ENCODE results near the gene A4GALT. TPM values are rescaled to one million over a fixed set of nuclear protein-coding genes. Genes with fewer than 3 reads are reported as not detected.

A4GALT gene
- total RNA-seq, 1 experiment from 2014 or later: 22.1 TPM

DNA sequence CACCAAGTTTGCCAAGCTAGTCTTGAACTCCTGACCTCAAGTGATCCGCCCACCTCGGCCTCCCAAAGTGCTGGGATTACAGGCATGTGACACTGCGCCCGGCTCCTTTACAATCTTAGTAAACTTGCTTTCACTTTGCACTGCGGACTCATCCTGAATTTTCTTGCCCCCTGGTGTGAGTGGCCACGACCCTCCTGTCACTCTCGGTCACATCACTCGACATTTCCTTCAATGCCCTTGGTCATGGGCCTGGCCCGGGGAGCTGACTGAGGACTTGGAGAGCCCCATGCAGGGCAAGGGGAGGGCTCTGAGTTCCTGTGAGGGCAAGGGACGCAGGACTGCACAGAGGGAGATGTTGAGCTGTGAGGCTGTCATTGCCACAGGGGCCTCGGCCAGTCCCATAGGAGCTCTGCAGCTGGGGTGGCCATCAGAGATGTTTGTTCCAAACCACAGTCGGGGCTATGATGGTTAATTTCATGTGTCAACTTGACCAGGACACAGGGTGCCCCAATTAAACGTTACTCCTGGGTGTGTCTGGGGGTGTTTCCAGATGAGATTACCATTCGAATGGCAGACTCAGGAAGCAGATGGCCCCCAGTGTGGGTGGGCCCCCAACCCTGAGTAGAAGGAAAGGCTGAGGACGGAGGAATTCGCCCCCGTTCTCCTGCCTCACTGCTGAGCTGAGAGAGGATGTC lies 21.2 kb downstream of the A4GALT start:
- Mint-ChIP-seq H3K4me1 (peaks cover 33% of the 10 kb centered on the region), H3K9me3 (no peaks in the 10 kb centered on the region), H3K27ac (peak overlapping the region; percentile 89), H3K36me3 (no peaks in the 10 kb centered on the region), H3K4me3 (no peak overlapping the region), H3K27me3 (ENCODE audit: low read depth) (no peaks in the 10 kb centered on the region; the same call in 1 of the 2 replicates)
- DNase-seq (ENCODE audit: low spot score) (no peak), ATAC-seq (peak; percentile 48)
- no peak for TF ChIP-seq ZNF416 (CRISPR knock-in tag; IDR thresholded peaks at IDR 0.05)
- TF ChIP-seq, protein P1, sequence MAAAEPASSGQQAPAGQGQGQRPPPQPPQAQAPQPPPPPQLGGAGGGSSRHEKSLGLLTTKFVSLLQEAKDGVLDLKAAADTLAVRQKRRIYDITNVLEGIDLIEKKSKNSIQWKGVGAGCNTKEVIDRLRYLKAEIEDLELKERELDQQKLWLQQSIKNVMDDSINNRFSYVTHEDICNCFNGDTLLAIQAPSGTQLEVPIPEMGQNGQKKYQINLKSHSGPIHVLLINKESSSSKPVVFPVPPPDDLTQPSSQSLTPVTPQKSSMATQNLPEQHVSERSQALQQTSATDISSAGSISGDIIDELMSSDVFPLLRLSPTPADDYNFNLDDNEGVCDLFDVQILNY (CRISPR knock-in tag; IDR thresholded peaks at IDR 0.05): no peak
- TF ChIP-seq, protein P2, sequence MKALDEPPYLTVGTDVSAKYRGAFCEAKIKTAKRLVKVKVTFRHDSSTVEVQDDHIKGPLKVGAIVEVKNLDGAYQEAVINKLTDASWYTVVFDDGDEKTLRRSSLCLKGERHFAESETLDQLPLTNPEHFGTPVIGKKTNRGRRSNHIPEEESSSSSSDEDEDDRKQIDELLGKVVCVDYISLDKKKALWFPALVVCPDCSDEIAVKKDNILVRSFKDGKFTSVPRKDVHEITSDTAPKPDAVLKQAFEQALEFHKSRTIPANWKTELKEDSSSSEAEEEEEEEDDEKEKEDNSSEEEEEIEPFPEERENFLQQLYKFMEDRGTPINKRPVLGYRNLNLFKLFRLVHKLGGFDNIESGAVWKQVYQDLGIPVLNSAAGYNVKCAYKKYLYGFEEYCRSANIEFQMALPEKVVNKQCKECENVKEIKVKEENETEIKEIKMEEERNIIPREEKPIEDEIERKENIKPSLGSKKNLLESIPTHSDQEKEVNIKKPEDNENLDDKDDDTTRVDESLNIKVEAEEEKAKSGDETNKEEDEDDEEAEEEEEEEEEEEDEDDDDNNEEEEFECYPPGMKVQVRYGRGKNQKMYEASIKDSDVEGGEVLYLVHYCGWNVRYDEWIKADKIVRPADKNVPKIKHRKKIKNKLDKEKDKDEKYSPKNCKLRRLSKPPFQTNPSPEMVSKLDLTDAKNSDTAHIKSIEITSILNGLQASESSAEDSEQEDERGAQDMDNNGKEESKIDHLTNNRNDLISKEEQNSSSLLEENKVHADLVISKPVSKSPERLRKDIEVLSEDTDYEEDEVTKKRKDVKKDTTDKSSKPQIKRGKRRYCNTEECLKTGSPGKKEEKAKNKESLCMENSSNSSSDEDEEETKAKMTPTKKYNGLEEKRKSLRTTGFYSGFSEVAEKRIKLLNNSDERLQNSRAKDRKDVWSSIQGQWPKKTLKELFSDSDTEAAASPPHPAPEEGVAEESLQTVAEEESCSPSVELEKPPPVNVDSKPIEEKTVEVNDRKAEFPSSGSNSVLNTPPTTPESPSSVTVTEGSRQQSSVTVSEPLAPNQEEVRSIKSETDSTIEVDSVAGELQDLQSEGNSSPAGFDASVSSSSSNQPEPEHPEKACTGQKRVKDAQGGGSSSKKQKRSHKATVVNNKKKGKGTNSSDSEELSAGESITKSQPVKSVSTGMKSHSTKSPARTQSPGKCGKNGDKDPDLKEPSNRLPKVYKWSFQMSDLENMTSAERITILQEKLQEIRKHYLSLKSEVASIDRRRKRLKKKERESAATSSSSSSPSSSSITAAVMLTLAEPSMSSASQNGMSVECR (CRISPR knock-in tag; IDR thresholded peaks at IDR 0.05; ENCODE audit: borderline replicate concordance): 0 out of 2 replicates have a peak, but pooled peaks have one; percentile 31
- ChIA-PET CTCF (no interaction called here), POLR2A (no interaction called here)

DNA sequence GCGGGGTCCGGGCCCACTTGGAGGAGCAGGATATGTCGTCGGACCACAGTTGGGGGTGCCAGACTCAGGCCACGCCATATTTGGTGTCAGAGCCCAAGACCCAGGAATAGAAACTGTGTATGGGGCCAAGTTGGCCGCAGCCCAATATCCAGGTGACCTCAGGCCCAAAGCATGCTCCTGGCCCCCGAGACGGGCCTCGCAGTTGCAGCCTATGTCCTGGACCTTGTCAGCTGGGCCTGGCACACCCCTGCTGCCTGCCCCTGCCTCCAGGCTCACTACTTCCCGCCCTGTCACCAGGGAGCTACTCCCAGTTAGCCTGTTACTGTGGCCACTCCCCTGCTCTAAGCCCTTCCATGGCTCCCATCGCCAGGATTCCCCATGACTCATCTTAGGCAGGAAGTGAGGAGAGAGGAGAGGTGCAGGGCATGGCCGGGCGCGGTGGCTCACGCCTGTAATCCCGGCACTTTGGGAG lies 23.1 kb downstream of the A4GALT start:
- H3K4me3 Mint-ChIP-seq: no peak overlapping the region

DNA sequence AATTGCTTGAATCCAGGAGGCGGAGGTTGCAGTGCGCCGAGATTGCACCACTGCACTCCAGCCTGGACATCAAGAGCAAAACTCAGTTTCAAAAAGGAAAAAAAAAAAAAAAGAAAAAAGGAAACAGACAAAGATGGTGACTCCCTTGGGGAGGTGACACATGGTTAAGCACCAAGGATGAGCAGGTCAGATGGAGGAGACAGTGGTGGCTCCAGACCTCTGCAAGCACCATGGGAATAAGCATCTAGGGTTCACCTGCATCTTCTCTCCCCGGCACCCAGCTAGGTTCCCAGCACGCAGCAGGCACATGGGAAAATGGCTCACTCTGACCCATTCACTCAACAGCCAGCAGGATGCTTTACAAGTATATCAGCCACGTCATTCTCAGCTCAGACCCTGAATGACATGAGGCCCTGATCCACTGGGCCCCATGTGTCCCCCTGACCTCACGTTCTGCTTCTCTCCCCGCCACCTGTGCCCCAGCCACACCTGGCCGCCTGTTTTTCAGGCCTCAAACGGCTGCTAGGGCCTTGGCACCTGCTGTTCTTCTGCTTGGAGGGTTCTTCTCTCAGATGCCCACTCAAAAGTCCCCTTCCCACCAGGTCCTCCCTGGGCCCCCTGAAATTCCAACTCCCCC lies 24.2 kb downstream of the A4GALT start:
- ATAC-seq (no peak), DNase-seq (ENCODE audit: low spot score) (no peak)
- POLR2A ChIA-PET: no interaction called here

More for the DNA sequence above, 23.1 kb downstream of the A4GALT start:
- peak overlapping the region; percentile 60; the same call in 1 of the 2 replicates for H3K27ac Mint-ChIP-seq
- H3K4me1 Mint-ChIP-seq: peaks cover 33% of the 10 kb centered on the region
- no peaks in the 10 kb centered on the region for H3K9me3 Mint-ChIP-seq
- TF ChIP-seq GTF2I (CRISPR knock-in tag; conservative IDR thresholded peaks at IDR 0.05) (no peak), ZNF121 (CRISPR knock-in tag; IDR thresholded peaks at IDR 0.05) (peak; percentile 53)
- TF ChIP-seq, protein P3, sequence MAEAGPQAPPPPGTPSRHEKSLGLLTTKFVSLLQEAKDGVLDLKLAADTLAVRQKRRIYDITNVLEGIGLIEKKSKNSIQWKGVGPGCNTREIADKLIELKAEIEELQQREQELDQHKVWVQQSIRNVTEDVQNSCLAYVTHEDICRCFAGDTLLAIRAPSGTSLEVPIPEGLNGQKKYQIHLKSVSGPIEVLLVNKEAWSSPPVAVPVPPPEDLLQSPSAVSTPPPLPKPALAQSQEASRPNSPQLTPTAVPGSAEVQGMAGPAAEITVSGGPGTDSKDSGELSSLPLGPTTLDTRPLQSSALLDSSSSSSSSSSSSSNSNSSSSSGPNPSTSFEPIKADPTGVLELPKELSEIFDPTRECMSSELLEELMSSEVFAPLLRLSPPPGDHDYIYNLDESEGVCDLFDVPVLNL (CRISPR knock-in tag; IDR thresholded peaks at IDR 0.05; ENCODE audit: borderline replicate concordance, low read depth): no peak
- TF ChIP-seq, protein P4, sequence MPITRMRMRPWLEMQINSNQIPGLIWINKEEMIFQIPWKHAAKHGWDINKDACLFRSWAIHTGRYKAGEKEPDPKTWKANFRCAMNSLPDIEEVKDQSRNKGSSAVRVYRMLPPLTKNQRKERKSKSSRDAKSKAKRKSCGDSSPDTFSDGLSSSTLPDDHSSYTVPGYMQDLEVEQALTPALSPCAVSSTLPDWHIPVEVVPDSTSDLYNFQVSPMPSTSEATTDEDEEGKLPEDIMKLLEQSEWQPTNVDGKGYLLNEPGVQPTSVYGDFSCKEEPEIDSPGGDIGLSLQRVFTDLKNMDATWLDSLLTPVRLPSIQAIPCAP (CRISPR knock-in tag; IDR thresholded peaks at IDR 0.05): no peak
- DNase-seq (ENCODE audit: low spot score) (no peak), ATAC-seq (no peak)
- ChIA-PET POLR2A (no interaction called here), CTCF (interaction anchor here (0.8 kb wide), 1 partner anchor 44 kb away, joined by 3 read pairs; no protein-coding TSS in a partner anchor)
- H3K27me3 Mint-ChIP-seq (ENCODE audit: low read depth): no peaks in the 10 kb centered on the region; the same call in 1 of the 2 replicates
- no peaks in the 10 kb centered on the region for H3K36me3 Mint-ChIP-seq

DNA sequence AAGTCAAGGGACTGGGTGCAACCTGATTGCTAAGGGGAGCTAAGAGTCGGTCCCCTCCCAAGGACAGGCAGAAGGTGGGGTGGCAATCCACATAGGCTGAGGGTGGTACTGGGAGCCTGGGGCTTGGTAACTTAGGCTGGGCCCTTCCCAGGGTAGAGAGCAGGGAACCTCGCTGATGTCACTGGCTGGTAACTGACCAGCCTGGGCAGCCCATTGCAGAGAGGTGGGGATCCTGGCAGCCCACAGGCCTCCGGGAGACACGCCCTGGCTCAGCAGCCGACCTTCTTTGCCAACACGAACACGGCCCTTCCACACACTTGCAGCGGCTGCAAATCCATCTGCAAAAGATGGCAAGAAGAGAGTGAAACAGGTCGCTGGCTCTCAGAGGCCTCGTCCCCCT lies 25.4 kb downstream of the A4GALT start:
- peaks cover 33% of the 10 kb centered on the region for H3K4me1 Mint-ChIP-seq
- H3K27ac Mint-ChIP-seq: no peak overlapping the region
- H3K36me3 Mint-ChIP-seq: no peaks in the 10 kb centered on the region
- ATAC-seq (no peak), DNase-seq (ENCODE audit: low spot score) (no peak)
- no peak overlapping the region for H3K4me3 Mint-ChIP-seq
- CTCF ChIA-PET: no interaction called here
- no peaks in the 10 kb centered on the region; the same call in 1 of the 2 replicates for H3K27me3 Mint-ChIP-seq (ENCODE audit: low read depth)
- POLR2A ChIA-PET: no interaction called here
- H3K9me3 Mint-ChIP-seq: no peaks in the 10 kb centered on the region
- TF ChIP-seq ELF4 (CRISPR knock-in tag; IDR thresholded peaks at IDR 0.05; ENCODE audit: low read depth) (no peak), FOXP1 (CRISPR knock-in tag; IDR thresholded peaks at IDR 0.05; ENCODE audit: borderline replicate concordance) (no peak), PRRX2 (CRISPR knock-in tag; IDR thresholded peaks at IDR 0.05) (no peak)
- TF ChIP-seq, protein P5, sequence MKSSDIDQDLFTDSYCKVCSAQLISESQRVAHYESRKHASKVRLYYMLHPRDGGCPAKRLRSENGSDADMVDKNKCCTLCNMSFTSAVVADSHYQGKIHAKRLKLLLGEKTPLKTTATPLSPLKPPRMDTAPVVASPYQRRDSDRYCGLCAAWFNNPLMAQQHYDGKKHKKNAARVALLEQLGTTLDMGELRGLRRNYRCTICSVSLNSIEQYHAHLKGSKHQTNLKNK (CRISPR knock-in tag; IDR thresholded peaks at IDR 0.05): no peak
- TF ChIP-seq, protein P6, sequence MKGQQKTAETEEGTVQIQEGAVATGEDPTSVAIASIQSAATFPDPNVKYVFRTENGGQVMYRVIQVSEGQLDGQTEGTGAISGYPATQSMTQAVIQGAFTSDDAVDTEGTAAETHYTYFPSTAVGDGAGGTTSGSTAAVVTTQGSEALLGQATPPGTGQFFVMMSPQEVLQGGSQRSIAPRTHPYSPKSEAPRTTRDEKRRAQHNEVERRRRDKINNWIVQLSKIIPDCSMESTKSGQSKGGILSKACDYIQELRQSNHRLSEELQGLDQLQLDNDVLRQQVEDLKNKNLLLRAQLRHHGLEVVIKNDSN (CRISPR knock-in tag; IDR thresholded peaks at IDR 0.05): no peak
- TF ChIP-seq, protein P7, sequence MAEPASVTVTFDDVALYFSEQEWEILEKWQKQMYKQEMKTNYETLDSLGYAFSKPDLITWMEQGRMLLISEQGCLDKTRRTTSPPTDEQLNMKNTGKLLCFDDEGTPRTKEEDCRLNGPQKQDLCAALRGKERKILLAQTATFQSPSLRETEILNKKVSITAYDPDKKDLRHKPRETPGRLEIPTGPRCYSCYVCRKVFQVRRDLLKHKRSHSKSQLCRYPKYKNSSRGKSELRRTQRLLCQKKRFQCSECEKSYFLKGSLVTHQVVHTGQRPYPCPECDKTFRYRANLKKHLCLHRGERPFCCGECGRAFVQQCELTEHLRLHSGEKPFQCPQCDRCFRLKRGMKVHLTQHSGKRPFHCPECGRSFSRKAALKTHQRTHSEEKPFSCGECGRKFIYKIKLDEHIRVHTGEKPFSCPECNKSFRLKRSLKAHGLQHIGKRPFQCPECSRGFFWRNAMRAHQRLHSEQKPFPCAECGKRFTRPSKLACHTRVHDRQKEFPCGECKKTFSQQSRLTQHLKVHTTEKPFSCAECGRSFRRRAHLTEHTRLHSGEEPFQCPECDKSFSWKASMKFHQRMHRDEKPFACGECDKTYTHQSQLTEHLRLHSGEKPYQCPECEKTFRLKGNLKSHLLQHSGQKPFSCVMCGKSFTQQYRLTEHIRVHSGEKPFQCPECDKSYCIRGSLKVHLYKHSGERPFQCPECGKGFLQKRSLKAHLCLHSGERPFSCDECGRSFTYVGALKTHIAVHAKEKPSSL (CRISPR knock-in tag; conservative IDR thresholded peaks at IDR 0.05): no peak

More for the DNA sequence above, 24.2 kb downstream of the A4GALT start:
- H3K9me3 Mint-ChIP-seq: no peaks in the 10 kb centered on the region
- H3K27ac Mint-ChIP-seq: no peak overlapping the region
- H3K4me3 Mint-ChIP-seq: no peak overlapping the region
- H3K4me1 Mint-ChIP-seq: peaks cover 33% of the 10 kb centered on the region
- no peaks in the 10 kb centered on the region; the same call in 1 of the 2 replicates for H3K27me3 Mint-ChIP-seq (ENCODE audit: low read depth)
- no peak for TF ChIP-seq OVOL2 (CRISPR knock-in tag; IDR thresholded peaks at IDR 0.05; ENCODE audit: borderline replicate concordance)
- no peaks in the 10 kb centered on the region for H3K36me3 Mint-ChIP-seq
- CTCF ChIA-PET: interaction anchor here (0.6 kb wide), 1 partner anchor 578 kb away, joined by 3 read pairs; no protein-coding TSS in a partner anchor

Data from WTC11 (cell line).